Kidney (tissue), 14 donors: ENCODE results near the gene LRP10. TPM values are rescaled to one million over a fixed set of nuclear protein-coding genes. Genes with fewer than 3 reads are reported as not detected.
A peak's percentile ranks its signal among the peaks of the same experiment; 100 is the strongest.

ENCODE experiments used
- DNase-seq, 5 donors: peaks; one replicate each; pipeline ENCODE4 v3.0.0-alpha.2; 2013 to 2020
- FAIRE-seq: peaks from 2 replicates; lab custom pipeline; 2012; peaks lifted over from hg19 to GRCh38; lab: Jason Lieb, UNC
- H3K27ac ChIP-seq, 2 donors: one replicate each; pipeline ENCODE4 v1.7.0; 2013; ENCODE audit warnings: low read depth in 2 of 2, low read length in 2 of 2, inconsistent platforms in 1 of 2
- H3K27me3 ChIP-seq: one replicate; pipeline ENCODE4 v1.7.1; 2013; ENCODE audit warnings: low read length, inconsistent platforms; ENCODE audit not compliant: control insufficient read depth, insufficient read depth
- H3K36me3 ChIP-seq, 3 donors: one replicate each; pipeline versions ENCODE4 v1.7.0 to v1.7.1; 2013; ENCODE audit warnings: low read length in 3 of 3, control low read depth in 1 of 3, inconsistent platforms in 1 of 3; ENCODE audit not compliant: insufficient read depth in 3 of 3, control insufficient read depth in 2 of 3
- H3K4me1 ChIP-seq, 3 donors: one replicate each; pipeline versions ENCODE4 v1.7.0 to v1.7.1; 2013; ENCODE audit warnings: low read length in 3 of 3, inconsistent platforms in 1 of 3, low read depth in 1 of 3; ENCODE audit not compliant: control insufficient read depth in 2 of 3, insufficient read depth in 2 of 3
- H3K4me3 ChIP-seq, 3 donors: one replicate each; pipeline versions ENCODE4 v1.7.0 to v1.8.1; 2013; ENCODE audit warnings: low read length in 3 of 3, control low read depth in 1 of 3, inconsistent platforms in 1 of 3
- H3K9ac ChIP-seq, 3 donors: one replicate each; pipeline versions ENCODE4 v1.7.0 to v1.7.1; 2013; ENCODE audit warnings: low read length in 3 of 3, control low read depth in 1 of 3, inconsistent platforms in 1 of 3
- H3K9me3 ChIP-seq, 3 donors: one replicate each; pipeline versions ENCODE4 v1.7.0 to v1.7.1; 2013; ENCODE audit warnings: low read length in 3 of 3, control low read depth in 1 of 3, inconsistent platforms in 1 of 3; ENCODE audit not compliant: control insufficient read depth in 2 of 3, insufficient read depth in 1 of 3
- CTCF ChIP-seq: IDR thresholded peaks from 3 replicates; pipeline ENCODE4 v1.5.1; 2012; ENCODE audit warnings: mild to moderate bottlenecking, moderate library complexity, borderline replicate concordance; ENCODE audit not compliant: insufficient read depth; ENCODE audit errors: extremely low read depth
- intact Hi-C: fragments of 100-400 bp; cut with DNase I; formaldehyde crosslinking; loops from one replicate; pipeline ENCODE4 v1.11.1; 2022
- polyA plus RNA-seq: library from polyadenylated mRNA; stranded (reverse); fragments of 350-450 nt; fragmentation: Illumina TruSeq; extraction: RNeasy Lipid Tissue Mini Kit (QIAGEN cat#74804); gene quantifications from one replicate; pipeline ENCODE4 v1.2.3, GENCODE V29; 2014; ENCODE audit warnings: low read depth, low replicate concordance; ENCODE audit not compliant: insufficient read depth
- total RNA-seq: library from RNA; stranded (reverse); fragmentation: NEBNext Ultra II Directional; extraction: Animal tissue kit (Norgen Biotek cat#: 25700); gene quantifications from one replicate; pipeline ENCODE4 v1.2.1, GENCODE V29; 2021
- donor health status: control.
- donor health status: control.
- donor health status: control.
- donor health status: control.
- donor health status: control.
- donor health status: DM: yes; HTN: yes; CAD: no.
- donor health status: Normal renal cell carcinoma (clear cell type).

LRP10 gene
- total and polyA plus RNA-seq, 2 donors from 2014 or later: 74.7 to 207 TPM

- no peaks in the 10 kb centered on the region for H3K9me3 ChIP-seq
- no peaks in the 10 kb centered on the region for H3K27me3 ChIP-seq
- FAIRE-seq: no peak
- H3K4me1 ChIP-seq: peaks cover 3 to 17% (median 10%) of the 10 kb centered on the region in 3 donors
- H3K27ac ChIP-seq: peak overlapping the region; percentile 74 to 80
- no peak for TF ChIP-seq CTCF
- peak overlapping the region in 1 of 3 donors; percentile 46 for H3K9ac ChIP-seq
- peak in 2 of 5 donors; percentile 31 to 45 for DNase-seq
- peaks cover 9 to 29% (median 10%) of the 10 kb centered on the region in 3 donors for H3K36me3 ChIP-seq
- no peak overlapping the region for H3K4me3 ChIP-seq
- intact Hi-C loops: no loop called here
Observed at GRCh38 chr14:22847661-22848341, 23.7 kb upstream of the LRP10 start.

- no peak overlapping the region for H3K4me3 ChIP-seq
- no peak for FAIRE-seq
- intact Hi-C loops: no loop called here
Observed at GRCh38 chr14:22848351-22849164, 23.0 kb upstream of the LRP10 start.

GRCh38 chr14:22849212-22849819 is 22.2 kb upstream of the LRP10 start:
- Histone ChIP-seq H3K27me3 (no peaks in the 10 kb centered on the region), H3K27ac (peak overlapping the region; percentile 71 to 76), H3K9me3 (no peaks in the 10 kb centered on the region), H3K4me3 (no peak overlapping the region), H3K9ac (peak overlapping the region in 1 of 3 donors; percentile 46), H3K36me3 (peaks cover 6 to 18% (median 7%) of the 10 kb centered on the region in 3 donors), H3K4me1 (peaks cover 3 to 21% (median 10%) of the 10 kb centered on the region in 3 donors)
- FAIRE-seq (no peak), DNase-seq (peak; percentile 27 to 84 (median 35))
- intact Hi-C loops: no loop called here
- no peak for TF ChIP-seq CTCF

More at GRCh38 chr14:22848351-22849164, 23.0 kb upstream of the LRP10 start:
- Histone ChIP-seq H3K9ac (peak overlapping the region in 1 of 3 donors; percentile 46), H3K27ac (peak overlapping the region; percentile 80 to 82), H3K27me3 (no peaks in the 10 kb centered on the region), H3K36me3 (peaks cover 6 to 21% (median 7%) of the 10 kb centered on the region in 3 donors), H3K4me1 (peaks cover 3 to 21% (median 10%) of the 10 kb centered on the region in 3 donors), H3K9me3 (no peaks in the 10 kb centered on the region)
- no peak for TF ChIP-seq CTCF
- peak; percentile 79 to 94 (median 82) for DNase-seq
